GM21423 (cell line): ENCODE results near the gene PBX4.

Source experiments
- ATAC-seq: cut with Tn5 transposase; IDR thresholded peaks from one replicate; pipeline ENCODE4 v1.9.1; 2021; ENCODE audit warnings: mild to moderate bottlenecking, moderate library complexity; ENCODE audit not compliant: unreplicated experiment

Gene PBX4

GRCh38 chr19:19649580-19649995, 31.1 kb upstream of the PBX4 start:
- ATAC-seq, result no peak

GRCh38 chr19:19649155-19649554, 30.7 kb upstream of the PBX4 start:
- no peak for ATAC-seq

GRCh38 chr19:19647037-19647835, 28.7 kb upstream of the PBX4 start:
- ATAC-seq, result no peak

GRCh38 chr19:19645233-19645870, 26.9 kb upstream of the PBX4 start:
- no peak for ATAC-seq

- no peak for ATAC-seq
Measured at GRCh38 chr19:19644054-19644388, 25.5 kb upstream of the PBX4 start.

- ATAC-seq, result peak; percentile 72
Measured at GRCh38 chr19:19643158-19644053, 24.9 kb upstream of the PBX4 start, which contains the start of gene GMIP. TSS of gene GMIP (minus strand) at chr19:19643657. CDS start at chr19:19643529, 128 bp downstream.

- ATAC-seq, result peak; percentile 15
Measured at GRCh38 chr19:19642506-19643157, 24.1 kb upstream of the PBX4 start.

GRCh38 chr19:19637523-19638251, 19.2 kb upstream of the PBX4 start:
- no peak for ATAC-seq

- no peak for ATAC-seq
Measured at GRCh38 chr19:19637186-19637522, 18.7 kb upstream of the PBX4 start.

- no peak for ATAC-seq
Measured at GRCh38 chr19:19636573-19637185, 18.2 kb upstream of the PBX4 start.

- no peak for ATAC-seq
Measured at GRCh38 chr19:19635313-19635702, 16.8 kb upstream of the PBX4 start.

- ATAC-seq, result no peak
Measured at GRCh38 chr19:19634516-19635312, 16.2 kb upstream of the PBX4 start.

GRCh38 chr19:19633711-19634515, 15.4 kb upstream of the PBX4 start:
- no peak for ATAC-seq

- no peak for ATAC-seq
Measured at GRCh38 chr19:19632661-19633060, 14.2 kb upstream of the PBX4 start.

- no peak for ATAC-seq
Measured at GRCh38 chr19:19631346-19631745, 12.9 kb upstream of the PBX4 start.

- ATAC-seq, result no peak
Measured at GRCh38 chr19:19630426-19630825, 11.9 kb upstream of the PBX4 start.

- no peak for ATAC-seq
Measured at GRCh38 chr19:19630062-19630414, 11.6 kb upstream of the PBX4 start.

GRCh38 chr19:19628501-19629134, 10.1 kb upstream of the PBX4 start:
- ATAC-seq, result peak; percentile 14
